HUES6 (cell line): ENCODE results near the gene ATXN10.
"Not testable (repeated sequence)": the region's sequence is repeated elsewhere in the genome, so short reads cannot be mapped to it uniquely, and the experiment has no call there.

Source experiments
- H3K27ac ChIP-seq: 2 replicates; pipeline ENCODE4 v1.7.0; 2013; ENCODE audit warnings: low read depth, mild to moderate bottlenecking, low read length, inconsistent platforms
- H3K27me3 ChIP-seq: 2 replicates; pipeline ENCODE4 v1.6.1; 2013; ENCODE audit warnings: low read length; ENCODE audit not compliant: control insufficient read depth, insufficient read depth
- H3K36me3 ChIP-seq: 2 replicates; pipeline ENCODE4 v1.6.1; 2013; ENCODE audit warnings: low read length; ENCODE audit not compliant: control insufficient read depth, insufficient read depth
- H3K4me1 ChIP-seq: 2 replicates; pipeline ENCODE4 v1.6.1; 2013; ENCODE audit warnings: low read length; ENCODE audit not compliant: control insufficient read depth, insufficient read depth
- H3K4me3 ChIP-seq: 2 replicates; pipeline ENCODE4 v1.5.1; 2013; ENCODE audit warnings: low read depth, low read length
- H3K9ac ChIP-seq: one replicate; pipeline ENCODE4 v1.6.1; 2013; ENCODE audit warnings: mild to moderate bottlenecking, low read length
- H3K9me3 ChIP-seq: 2 replicates; pipeline ENCODE4 v1.6.1; 2013; ENCODE audit warnings: low read depth, low read length; ENCODE audit not compliant: control insufficient read depth, insufficient read depth

The ATXN10 gene

GRCh38 chr22:45714390-45714789, 42.8 kb downstream of the ATXN10 start:
- not testable (repeated sequence) for H3K9ac ChIP-seq, H3K27ac ChIP-seq, H3K4me1 ChIP-seq, H3K27me3 ChIP-seq, H3K9me3 ChIP-seq, H3K4me3 ChIP-seq
- peaks cover 41% of the 10 kb centered on the region for H3K36me3 ChIP-seq

GRCh38 chr22:45717789-45718188, 46.2 kb downstream of the ATXN10 start:
- Histone ChIP-seq H3K4me3 (no peak overlapping the region), H3K9ac (no peak overlapping the region), H3K36me3 (peaks cover 57% of the 10 kb centered on the region), H3K4me1 (no peaks in the 10 kb centered on the region), H3K9me3 (no peaks in the 10 kb centered on the region), H3K27ac (no peak overlapping the region), H3K27me3 (no peaks in the 10 kb centered on the region)

GRCh38 chr22:45718391-45718790, 46.8 kb downstream of the ATXN10 start:
- peaks cover 56% of the 10 kb centered on the region for H3K36me3 ChIP-seq
- H3K9me3 ChIP-seq: no peaks in the 10 kb centered on the region

GRCh38 chr22:45720839-45721378, 49.3 kb downstream of the ATXN10 start:
- Histone ChIP-seq H3K36me3 (peaks cover 46% of the 10 kb centered on the region), H3K27me3 (no peaks in the 10 kb centered on the region), H3K27ac (no peak overlapping the region), H3K4me3 (no peak overlapping the region), H3K9me3 (no peaks in the 10 kb centered on the region), H3K9ac (no peak overlapping the region), H3K4me1 (no peaks in the 10 kb centered on the region)

More at GRCh38 chr22:45718391-45718790, 46.8 kb downstream of the ATXN10 start:
- Histone ChIP-seq H3K27ac (no peak overlapping the region), H3K9ac (no peak overlapping the region), H3K27me3 (no peaks in the 10 kb centered on the region), H3K4me3 (no peak overlapping the region), H3K4me1 (no peaks in the 10 kb centered on the region)

GRCh38 chr22:45722006-45722405, 50.4 kb downstream of the ATXN10 start:
- H3K27ac ChIP-seq: no peak overlapping the region
- H3K9ac ChIP-seq: no peak overlapping the region
- no peaks in the 10 kb centered on the region for H3K4me1 ChIP-seq
- peaks cover 44% of the 10 kb centered on the region for H3K36me3 ChIP-seq
- no peaks in the 10 kb centered on the region for H3K9me3 ChIP-seq
- no peak overlapping the region for H3K4me3 ChIP-seq
- H3K27me3 ChIP-seq: no peaks in the 10 kb centered on the region

- peaks cover 2% of the 10 kb centered on the region; the same call in 1 of the 2 replicates for H3K4me1 ChIP-seq
Measured at GRCh38 chr22:45726081-45726480, 54.4 kb downstream of the ATXN10 start.

GRCh38 chr22:45731041-45731797, 59.6 kb downstream of the ATXN10 start:
- H3K9me3 ChIP-seq: no peaks in the 10 kb centered on the region
- no peak overlapping the region for H3K4me3 ChIP-seq
- peaks cover 5% of the 10 kb centered on the region; the same call in 1 of the 2 replicates for H3K4me1 ChIP-seq
- H3K27me3 ChIP-seq: no peaks in the 10 kb centered on the region
- no peak overlapping the region for H3K27ac ChIP-seq
- H3K9ac ChIP-seq: no peak overlapping the region
- peaks cover 32% of the 10 kb centered on the region for H3K36me3 ChIP-seq

More at GRCh38 chr22:45726081-45726480, 54.4 kb downstream of the ATXN10 start:
- Histone ChIP-seq H3K27me3 (no peaks in the 10 kb centered on the region), H3K36me3 (peaks cover 41% of the 10 kb centered on the region), H3K4me3 (no peak overlapping the region), H3K27ac (no peak overlapping the region), H3K9ac (no peak overlapping the region), H3K9me3 (no peaks in the 10 kb centered on the region)

GRCh38 chr22:45731798-45732495, 60.3 kb downstream of the ATXN10 start:
- Histone ChIP-seq H3K36me3 (peaks cover 37% of the 10 kb centered on the region), H3K4me3 (no peak overlapping the region), H3K9ac (no peak overlapping the region), H3K4me1 (peaks cover 5% of the 10 kb centered on the region; the same call in 1 of the 2 replicates), H3K9me3 (no peaks in the 10 kb centered on the region), H3K27me3 (no peaks in the 10 kb centered on the region), H3K27ac (no peak overlapping the region; the same call in 1 of the 2 replicates)

GRCh38 chr22:45735273-45735672, 63.6 kb downstream of the ATXN10 start:
- peaks cover 48% of the 10 kb centered on the region for H3K36me3 ChIP-seq
- peaks cover 5% of the 10 kb centered on the region; the same call in 1 of the 2 replicates for H3K4me1 ChIP-seq
- H3K27ac ChIP-seq: no peak overlapping the region
- H3K27me3 ChIP-seq: no peaks in the 10 kb centered on the region
- no peak overlapping the region for H3K9ac ChIP-seq
- H3K9me3 ChIP-seq: no peaks in the 10 kb centered on the region
- H3K4me3 ChIP-seq: no peak overlapping the region

GRCh38 chr22:45738206-45738605, 66.6 kb downstream of the ATXN10 start:
- no peak overlapping the region for H3K27ac ChIP-seq
- H3K27me3 ChIP-seq: no peaks in the 10 kb centered on the region
- H3K9ac ChIP-seq: no peak overlapping the region
- H3K4me3 ChIP-seq: no peak overlapping the region
- H3K4me1 ChIP-seq: no peaks in the 10 kb centered on the region
- H3K9me3 ChIP-seq: no peaks in the 10 kb centered on the region
- H3K36me3 ChIP-seq: peaks cover 62% of the 10 kb centered on the region

GRCh38 chr22:45740236-45740635, 68.6 kb downstream of the ATXN10 start:
- Histone ChIP-seq H3K4me3 (no peak overlapping the region), H3K4me1 (no peaks in the 10 kb centered on the region), H3K9me3 (no peaks in the 10 kb centered on the region), H3K27ac (no peak overlapping the region), H3K9ac (no peak overlapping the region), H3K36me3 (peaks cover 75% of the 10 kb centered on the region), H3K27me3 (no peaks in the 10 kb centered on the region)
